Panc1 (cell line): ENCODE data around the gene CEP126. TPM values are rescaled to one million over a fixed set of nuclear protein-coding genes. Genes with fewer than 3 reads are reported as not detected.

Experiments
- ATAC-seq: fragments of 200-7000 bp; cut with Tn5 transposase; 2 replicates; pipeline ENCODE4 v1.9.1; 2020; ENCODE audit warnings: mild to moderate bottlenecking, moderate library complexity
- BruUV-seq: library from RNA; stranded (reverse); fragments of 400-500 nt; replicated peaks from 2 replicates; lab custom pipeline; 2021; lab: Mats Ljungman, UMichigan
- CTCF ChIA-PET: fragments of 300-600 bp; sonication (Branson Sonifier 250); formaldehyde crosslinking; loops from one replicate; lab custom pipeline; 2022; ENCODE audit warnings: antibody characterized with exemption; lab: Charles Lee
- POLR2A ChIA-PET: fragments of 300-600 bp; sonication (Branson Sonifier 250); formaldehyde crosslinking; loops from one replicate; lab custom pipeline; 2022; ENCODE audit warnings: antibody characterized with exemption; lab: Charles Lee
- DNase-seq: peaks from one replicate; pipeline ENCODE4 v3.0.0-alpha.2; 2010; ENCODE audit warnings: low read depth, low spot score
- H3K27ac ChIP-seq: 2 replicates; pipeline ENCODE4 v1.5.1; 2011; ENCODE audit warnings: mild to moderate bottlenecking, low read length, inconsistent platforms
- H3K27me3 ChIP-seq: fragments of 200-500 bp; sonication (Bioruptor generic); 2 replicates; pipeline ENCODE4 v1.6.0; 2014; ENCODE audit warnings: low read length, inconsistent platforms; ENCODE audit not compliant: control insufficient read depth, insufficient read depth
- H3K36me3 ChIP-seq: fragments of 200-500 bp; sonication (Bioruptor generic); 2 replicates; pipeline ENCODE4 v1.5.1; 2014; ENCODE audit warnings: inconsistent platforms, mild to moderate bottlenecking, low read length, moderate library complexity; ENCODE audit not compliant: control insufficient read depth, insufficient read depth
- H3K4me1 ChIP-seq: 2 replicates; pipeline ENCODE4 v1.5.1; 2011; ENCODE audit warnings: inconsistent platforms, mild to moderate bottlenecking, low read length, moderate library complexity; ENCODE audit not compliant: control insufficient read depth, insufficient read depth
- H3K4me3 ChIP-seq, 2 experiments: 2 replicates each; pipeline ENCODE4 v1.5.1; 2011 to 2012; ENCODE audit warnings: low read depth in 2 of 2, low read length in 2 of 2, mild to moderate bottlenecking in 2 of 2, inconsistent platforms in 1 of 2, moderate library complexity in 1 of 2
- H3K9me3 ChIP-seq: fragments of 200-500 bp; sonication (Bioruptor generic); 2 replicates; pipeline ENCODE4 v1.5.1; 2014; ENCODE audit warnings: low read depth, mild to moderate bottlenecking, inconsistent platforms, low read length, moderate library complexity; ENCODE audit not compliant: control insufficient read depth, insufficient read depth
- POLR2AphosphoS5 ChIP-seq: IDR thresholded peaks from 2 replicates; pipeline ENCODE4 v1.6.1; 2012; ENCODE audit warnings: mild to moderate bottlenecking, low read depth, low read length, moderate library complexity
- SIN3A ChIP-seq: IDR thresholded peaks from 2 replicates; pipeline ENCODE4 v1.6.1; 2012; ENCODE audit warnings: low read depth, mild to moderate bottlenecking, low read length, moderate library complexity, borderline replicate concordance; ENCODE audit not compliant: insufficient read depth
- TCF7L2 ChIP-seq: IDR thresholded peaks from 2 replicates; pipeline ENCODE4 v1.6.1; 2011; ENCODE audit warnings: mild to moderate bottlenecking, low read depth, low read length, inconsistent platforms
- in situ Hi-C: cut with HindIII; loops from 2 replicates; pipeline ENCODE4 v1.10.0; 2016; ENCODE audit warnings: low sequenced_read_pairs, low pct_unique_long_range_greater_than_20kb
- intact Hi-C: fragments of 100-400 bp; cut with micrococcal nuclease; formaldehyde crosslinking; loops from one replicate; pipeline ENCODE4 v1.10.0; 2022; ENCODE audit not compliant: unreplicated experiment
- total RNA-seq: library from RNA; stranded (reverse); gene quantifications from one replicate; pipeline ENCODE4 v1.2.1, GENCODE V29; 2021; ENCODE audit not compliant: unreplicated experiment
- TF ChIP-seq, protein P1 (sequence below): fragments of 450-650 bp; IDR thresholded peaks from 2 replicates; pipeline ENCODE4 v1.5.1; 2017; ENCODE audit warnings: mild to moderate bottlenecking
- TF ChIP-seq, protein P2 (sequence below), 2 experiments: IDR thresholded peaks; 2 replicates each; pipeline ENCODE4 v1.6.1; 2011 to 2012; ENCODE audit warnings: low read depth in 2 of 2, control low read depth in 1 of 2, low read length in 1 of 2, mild to moderate bottlenecking in 1 of 2, moderate library complexity in 1 of 2; ENCODE audit not compliant: insufficient read depth in 1 of 2

CEP126 gene
- total RNA-seq, 1 experiment from 2014 or later, result 6.6 TPM

GRCh38 chr11:101867951-101868350 is 46.9 kb upstream of the CEP126 start:
- ATAC-seq (no peak), DNase-seq (no peak)
- intact Hi-C loops, result no loop called here
- ChIA-PET CTCF (interaction anchor here (0.6 kb wide), 1 partner anchor 440 kb away, joined by 3 read pairs; no protein-coding TSS in a partner anchor), POLR2A (no interaction called here)
- H3K4me3 ChIP-seq, result no peak overlapping the region
- H3K27me3 ChIP-seq, result no peaks in the 10 kb centered on the region
- no peak for TF ChIP-seq SIN3A
- TF ChIP-seq, protein P1, sequence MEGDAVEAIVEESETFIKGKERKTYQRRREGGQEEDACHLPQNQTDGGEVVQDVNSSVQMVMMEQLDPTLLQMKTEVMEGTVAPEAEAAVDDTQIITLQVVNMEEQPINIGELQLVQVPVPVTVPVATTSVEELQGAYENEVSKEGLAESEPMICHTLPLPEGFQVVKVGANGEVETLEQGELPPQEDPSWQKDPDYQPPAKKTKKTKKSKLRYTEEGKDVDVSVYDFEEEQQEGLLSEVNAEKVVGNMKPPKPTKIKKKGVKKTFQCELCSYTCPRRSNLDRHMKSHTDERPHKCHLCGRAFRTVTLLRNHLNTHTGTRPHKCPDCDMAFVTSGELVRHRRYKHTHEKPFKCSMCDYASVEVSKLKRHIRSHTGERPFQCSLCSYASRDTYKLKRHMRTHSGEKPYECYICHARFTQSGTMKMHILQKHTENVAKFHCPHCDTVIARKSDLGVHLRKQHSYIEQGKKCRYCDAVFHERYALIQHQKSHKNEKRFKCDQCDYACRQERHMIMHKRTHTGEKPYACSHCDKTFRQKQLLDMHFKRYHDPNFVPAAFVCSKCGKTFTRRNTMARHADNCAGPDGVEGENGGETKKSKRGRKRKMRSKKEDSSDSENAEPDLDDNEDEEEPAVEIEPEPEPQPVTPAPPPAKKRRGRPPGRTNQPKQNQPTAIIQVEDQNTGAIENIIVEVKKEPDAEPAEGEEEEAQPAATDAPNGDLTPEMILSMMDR, result no peak
- TF ChIP-seq, protein P2, sequence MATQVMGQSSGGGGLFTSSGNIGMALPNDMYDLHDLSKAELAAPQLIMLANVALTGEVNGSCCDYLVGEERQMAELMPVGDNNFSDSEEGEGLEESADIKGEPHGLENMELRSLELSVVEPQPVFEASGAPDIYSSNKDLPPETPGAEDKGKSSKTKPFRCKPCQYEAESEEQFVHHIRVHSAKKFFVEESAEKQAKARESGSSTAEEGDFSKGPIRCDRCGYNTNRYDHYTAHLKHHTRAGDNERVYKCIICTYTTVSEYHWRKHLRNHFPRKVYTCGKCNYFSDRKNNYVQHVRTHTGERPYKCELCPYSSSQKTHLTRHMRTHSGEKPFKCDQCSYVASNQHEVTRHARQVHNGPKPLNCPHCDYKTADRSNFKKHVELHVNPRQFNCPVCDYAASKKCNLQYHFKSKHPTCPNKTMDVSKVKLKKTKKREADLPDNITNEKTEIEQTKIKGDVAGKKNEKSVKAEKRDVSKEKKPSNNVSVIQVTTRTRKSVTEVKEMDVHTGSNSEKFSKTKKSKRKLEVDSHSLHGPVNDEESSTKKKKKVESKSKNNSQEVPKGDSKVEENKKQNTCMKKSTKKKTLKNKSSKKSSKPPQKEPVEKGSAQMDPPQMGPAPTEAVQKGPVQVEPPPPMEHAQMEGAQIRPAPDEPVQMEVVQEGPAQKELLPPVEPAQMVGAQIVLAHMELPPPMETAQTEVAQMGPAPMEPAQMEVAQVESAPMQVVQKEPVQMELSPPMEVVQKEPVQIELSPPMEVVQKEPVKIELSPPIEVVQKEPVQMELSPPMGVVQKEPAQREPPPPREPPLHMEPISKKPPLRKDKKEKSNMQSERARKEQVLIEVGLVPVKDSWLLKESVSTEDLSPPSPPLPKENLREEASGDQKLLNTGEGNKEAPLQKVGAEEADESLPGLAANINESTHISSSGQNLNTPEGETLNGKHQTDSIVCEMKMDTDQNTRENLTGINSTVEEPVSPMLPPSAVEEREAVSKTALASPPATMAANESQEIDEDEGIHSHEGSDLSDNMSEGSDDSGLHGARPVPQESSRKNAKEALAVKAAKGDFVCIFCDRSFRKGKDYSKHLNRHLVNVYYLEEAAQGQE (IDR thresholded peaks at IDR 0.05; ENCODE audit: insufficient read depth in 1 of 2, low read depth in 2 of 2, low read length in 1 of 2), result no peak
- no TSS peak for BruUV-seq
- H3K9me3 ChIP-seq, result no peaks in the 10 kb centered on the region
- H3K4me1 ChIP-seq, result peaks cover 6% of the 10 kb centered on the region; the same call in 1 of the 2 replicates
- H3K36me3 ChIP-seq, result no peaks in the 10 kb centered on the region
- in situ Hi-C loops, result no loop called here
- H3K27ac ChIP-seq, result no peak overlapping the region

GRCh38 chr11:101870510-101870909 is 44.3 kb upstream of the CEP126 start:
- Histone ChIP-seq H3K9me3 (no peaks in the 10 kb centered on the region), H3K4me3 (no peak overlapping the region), H3K27me3 (no peaks in the 10 kb centered on the region), H3K4me1 (no peaks in the 10 kb centered on the region), H3K36me3 (no peaks in the 10 kb centered on the region), H3K27ac (no peak overlapping the region)
- ATAC-seq, result no peak
- ChIA-PET CTCF (no interaction called here), POLR2A (no interaction called here)
- DNase-seq, result no peak
- intact Hi-C loops (no loop called here), in situ Hi-C loops (no loop called here)
- TF ChIP-seq SIN3A (no peak), TCF7L2 (no peak), POLR2AphosphoS5 (no peak)
- TF ChIP-seq, protein P2 (IDR thresholded peaks at IDR 0.05; ENCODE audit: insufficient read depth in 1 of 2, low read depth in 2 of 2, low read length in 1 of 2), result no peak
- TF ChIP-seq, protein P1, result no peak
- BruUV-seq, result no TSS peak
